Mesothelial cell of epicardium (in vitro differentiated cells): ENCODE data around the gene KIAA0825. TPM values are rescaled to one million over a fixed set of nuclear protein-coding genes. Genes with fewer than 3 reads are reported as not detected.

Experiments used
- DNase-seq, 2 experiments: peaks; one replicate each; pipeline ENCODE4 v3.0.0; 2021; ENCODE audit warnings: low spot score in 2 of 2; ENCODE audit not compliant: unreplicated experiment in 2 of 2
- H3K27ac Mint-ChIP-seq: 2 replicates; pipeline ENCODE4 v1.8.0; 2021; ENCODE audit warnings: mixed read lengths
- H3K27me3 Mint-ChIP-seq: 2 replicates; pipeline ENCODE4 v1.8.0; 2021; ENCODE audit warnings: low read depth, mixed read lengths
- H3K36me3 Mint-ChIP-seq: 2 replicates; pipeline ENCODE4 v1.8.0; 2021; ENCODE audit warnings: mixed read lengths
- H3K4me1 Mint-ChIP-seq: 2 replicates; pipeline ENCODE4 v1.8.0; 2021; ENCODE audit warnings: mixed read lengths
- H3K4me3 Mint-ChIP-seq: 2 replicates; pipeline ENCODE4 v1.8.0; 2021; ENCODE audit warnings: mild to moderate bottlenecking, moderate library complexity, mixed read lengths
- H3K9me3 Mint-ChIP-seq: 2 replicates; pipeline ENCODE4 v1.8.0; 2021; ENCODE audit warnings: mixed read lengths
- CTCF ChIP-seq: fragments of 200-600 bp; sonication (generic); IDR thresholded peaks from one replicate; pipeline ENCODE4 v1.5.0; 2021; ENCODE audit warnings: antibody characterized with exemption; ENCODE audit not compliant: unreplicated experiment
- total RNA-seq: library from RNA; stranded (reverse); gene quantifications from 3 replicates; pipeline ENCODE4 v1.2.1, GENCODE V29; 2021

Gene KIAA0825
- total RNA-seq, 1 donor from 2014 or later, result 5.4 TPM

- H3K36me3 Mint-ChIP-seq, result no peaks in the 10 kb centered on the region
- H3K4me3 Mint-ChIP-seq, result no peak overlapping the region
- H3K27ac Mint-ChIP-seq, result no peak overlapping the region
- no peaks in the 10 kb centered on the region for H3K4me1 Mint-ChIP-seq
- no peak for TF ChIP-seq CTCF
- DNase-seq, result no peak
- H3K27me3 Mint-ChIP-seq, result no peaks in the 10 kb centered on the region
- peaks cover 26% of the 10 kb centered on the region for H3K9me3 Mint-ChIP-seq
Observed at GRCh38 chr5:94335936-94336335, 282.5 kb downstream of the KIAA0825 start.

DNA sequence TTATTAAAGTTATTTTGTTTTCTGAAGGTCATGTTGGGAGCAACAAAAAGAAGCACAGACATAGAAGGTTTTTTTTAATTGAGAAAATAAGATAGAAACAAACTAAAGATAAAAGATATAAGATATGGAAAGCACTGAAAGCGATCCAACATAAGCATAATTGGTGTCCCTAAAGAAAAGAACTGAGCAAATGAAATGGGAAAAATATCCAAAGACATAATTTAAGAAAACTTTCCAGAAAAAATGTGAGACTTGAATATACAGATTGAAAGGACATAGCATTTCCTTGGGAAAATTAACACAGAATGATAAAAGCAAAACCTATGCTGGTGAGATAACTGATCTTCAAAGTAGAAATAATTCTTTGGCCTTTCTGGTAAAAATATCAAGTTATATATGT lies 289.3 kb downstream of the KIAA0825 start:
- H3K36me3 Mint-ChIP-seq, result no peaks in the 10 kb centered on the region
- no peaks in the 10 kb centered on the region for H3K4me1 Mint-ChIP-seq
- no peak overlapping the region for H3K4me3 Mint-ChIP-seq
- H3K27ac Mint-ChIP-seq, result no peak overlapping the region
- H3K27me3 Mint-ChIP-seq, result no peaks in the 10 kb centered on the region
- H3K9me3 Mint-ChIP-seq, result peaks cover 37% of the 10 kb centered on the region
- DNase-seq, result no peak
- TF ChIP-seq CTCF, result no peak

GRCh38 chr5:94326586-94326985 lies 291.8 kb downstream of the KIAA0825 start:
- Mint-ChIP-seq H3K4me3 (no peak overlapping the region), H3K27me3 (no peaks in the 10 kb centered on the region), H3K36me3 (no peaks in the 10 kb centered on the region), H3K4me1 (no peaks in the 10 kb centered on the region), H3K9me3 (peaks cover 23% of the 10 kb centered on the region), H3K27ac (no peak overlapping the region)
- no peak for TF ChIP-seq CTCF
- DNase-seq, result no peak

GRCh38 chr5:94316916-94317838 lies 301.2 kb downstream of the KIAA0825 start:
- no peak for DNase-seq
- TF ChIP-seq CTCF, result no peak
- no peaks in the 10 kb centered on the region for H3K9me3 Mint-ChIP-seq
- no peak overlapping the region for H3K27ac Mint-ChIP-seq
- no peak overlapping the region for H3K4me3 Mint-ChIP-seq
- H3K36me3 Mint-ChIP-seq, result no peaks in the 10 kb centered on the region
- H3K4me1 Mint-ChIP-seq, result no peaks in the 10 kb centered on the region
- no peaks in the 10 kb centered on the region for H3K27me3 Mint-ChIP-seq

DNA sequence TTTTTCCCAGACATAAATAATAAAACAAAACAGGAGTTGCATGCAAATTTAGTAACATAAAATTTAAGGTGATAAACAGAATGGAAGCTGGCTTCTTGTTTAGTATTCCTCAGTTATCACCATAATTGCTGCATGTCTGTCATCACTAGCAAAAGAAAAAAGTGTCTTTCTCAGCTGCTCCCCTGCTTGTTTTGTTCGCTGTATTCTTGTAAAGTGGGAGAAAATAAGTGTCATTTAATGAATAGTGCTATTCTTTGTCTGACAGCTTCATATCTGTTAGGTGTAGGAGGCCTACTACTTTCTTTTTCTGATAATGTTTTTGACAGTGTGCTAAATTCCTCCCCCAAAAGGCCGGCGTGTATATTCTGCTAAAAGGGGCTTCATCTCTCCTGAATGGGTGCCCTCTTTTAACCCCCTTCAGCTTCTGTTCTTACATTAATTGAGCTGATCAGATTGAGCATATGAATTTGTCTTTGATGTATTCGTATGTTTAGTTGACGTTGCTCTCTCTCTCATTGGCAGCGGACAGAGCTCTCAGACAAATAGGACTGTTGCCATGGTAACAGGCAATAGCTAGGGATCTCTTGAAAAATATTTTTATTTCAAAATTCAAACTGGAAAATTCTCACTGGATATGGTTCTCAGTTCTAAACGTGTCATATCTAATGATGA lies 303.8 kb downstream of the KIAA0825 start:
- Mint-ChIP-seq H3K9me3 (no peaks in the 10 kb centered on the region), H3K27ac (no peak overlapping the region), H3K36me3 (no peaks in the 10 kb centered on the region), H3K4me1 (peaks cover 8% of the 10 kb centered on the region), H3K4me3 (no peak overlapping the region), H3K27me3 (no peaks in the 10 kb centered on the region)
- no peak for DNase-seq
- no peak for TF ChIP-seq CTCF
